HepG2 (cell line): Measurements from ENCODE around the gene BOD1L1. TPM values are rescaled to one million over a fixed set of nuclear protein-coding genes. Genes with fewer than 3 reads are reported as not detected.

Source experiments
- ATAC-seq: fragments of 200-7000 bp; cut with Tn5 transposase; 3 replicates; pipeline ENCODE4 v1.9.1; 2020; ENCODE audit warnings: mild to moderate bottlenecking, moderate library complexity
- BruUV-seq: library from RNA; stranded (reverse); fragments of 400-500 nt; replicated peaks from 2 replicates; lab custom pipeline; 2021; lab: Mats Ljungman, UMichigan
- CTCF ChIA-PET: fragments of 300-600 bp; formaldehyde crosslinking; extraction: SDS; loops from one replicate; lab custom pipeline; 2021; ENCODE audit warnings: low total read pairs, inconsistent platforms, low intra/inter-chr PET ratio; lab: Yijun Ruan, JAX
- POLR2A ChIA-PET: fragments of 350-600 bp; sonication (Branson Sonifier 250); formaldehyde crosslinking; loops from one replicate; lab custom pipeline; 2020; ENCODE audit warnings: antibody characterized with exemption, inconsistent platforms; lab: Yijun Ruan, JAX
- DNase-seq: peaks from one replicate; pipeline ENCODE4 v3.0.0-alpha.2; 2015; ENCODE audit warnings: low spot score
- FAIRE-seq: peaks from 3 replicates; lab custom pipeline; 2011; peaks lifted over from hg19 to GRCh38; lab: Jason Lieb, UNC
- H2AFZ ChIP-seq: one replicate; pipeline ENCODE4 v1.6.1; 2011; ENCODE audit warnings: low read length, inconsistent platforms
- H3K27ac ChIP-seq: fragments of 300-600 bp; 3 replicates; pipeline ENCODE4 v1.8.0; 2011; ENCODE audit warnings: mixed run types, mild to moderate bottlenecking, mixed read lengths, low read length, inconsistent platforms; ENCODE audit not compliant: insufficient read depth; ENCODE audit errors: extremely low read length
- H3K27me3 ChIP-seq, 2 experiments: fragments of 200-600 bp in 1 of 2; 2 replicates in 1 of 2; 3 replicates in 1 of 2; pipeline versions ENCODE4 v1.6.0 to v1.8.0; 2011; ENCODE audit warnings: low read length in 2 of 2, mild to moderate bottlenecking in 2 of 2, moderate library complexity in 2 of 2, inconsistent platforms in 1 of 2; ENCODE audit not compliant: insufficient read depth in 2 of 2, control insufficient read depth in 1 of 2
- H3K36me3 ChIP-seq, 2 experiments: fragments of 200-600 bp in 1 of 2; replicated peaks in 1 of 2; 2 replicates in 1 of 2; 3 replicates in 1 of 2; pipeline versions ENCODE4 v1.5.1 to v1.8.0; 2011; ENCODE audit warnings: low read length in 2 of 2, inconsistent platforms in 1 of 2; ENCODE audit not compliant: insufficient read depth in 2 of 2, control insufficient read depth in 1 of 2
- H3K4me1 ChIP-seq: 2 replicates; pipeline ENCODE4 v1.5.1; 2012; ENCODE audit warnings: low read length, inconsistent platforms; ENCODE audit not compliant: insufficient read depth
- H3K4me2 ChIP-seq: 2 replicates; pipeline ENCODE4 v1.6.0; 2011; ENCODE audit warnings: low read depth, low read length, inconsistent platforms
- H3K4me3 ChIP-seq, 3 experiments: fragments of 200-600 bp in 1 of 3; sonication (generic), shearing (Covaris generic) in 1 of 3; replicated peaks in 1 of 3; 2 replicates each; pipeline ENCODE4 v1.5.1; 2011 to 2016; ENCODE audit warnings: low read length in 3 of 3, inconsistent platforms in 2 of 3, low read depth in 2 of 3, mild to moderate bottlenecking in 2 of 3, control low read depth in 1 of 3, mixed read lengths in 1 of 3; ENCODE audit not compliant: insufficient read depth in 1 of 3
- H3K79me2 ChIP-seq: one replicate; pipeline ENCODE4 v1.6.1; 2011; ENCODE audit warnings: low read length, inconsistent platforms; ENCODE audit not compliant: insufficient read depth
- H3K9ac ChIP-seq: 2 replicates; pipeline ENCODE4 v1.6.0; 2011; ENCODE audit warnings: mild to moderate bottlenecking, low read depth, low read length, inconsistent platforms; ENCODE audit not compliant: insufficient read depth
- H3K9me3 ChIP-seq: 2 replicates; pipeline ENCODE4 v1.5.1; 2012; ENCODE audit warnings: mild to moderate bottlenecking, low read length
- H4K20me1 ChIP-seq: 2 replicates; pipeline ENCODE4 v1.6.0; 2011; ENCODE audit warnings: inconsistent platforms, mild to moderate bottlenecking, low read length, moderate library complexity; ENCODE audit not compliant: insufficient read depth
- ASH2L ChIP-seq: fragments of 300-600, 200-600 bp; sonication (generic); IDR thresholded peaks from 2 replicates; pipeline ENCODE4 v1.7.0; 2017; ENCODE audit warnings: low read depth, mild to moderate bottlenecking, moderate library complexity, mixed read lengths, low read length; ENCODE audit not compliant: insufficient read length
- REXO4 ChIP-seq: sonication (generic); formaldehyde crosslinking; IDR thresholded peaks from 2 replicates; pipeline ENCODE4 v1.8.0; 2022; ENCODE audit warnings: missing genetic modification reagents, mild to moderate bottlenecking, borderline replicate concordance
- SIN3A ChIP-seq: IDR thresholded peaks from 2 replicates; pipeline ENCODE4 v1.6.1; 2011; ENCODE audit warnings: low read depth, mild to moderate bottlenecking, control low read depth, low read length, borderline replicate concordance
- STAT5B ChIP-seq: sonication (generic); formaldehyde crosslinking; IDR thresholded peaks from 2 replicates; pipeline ENCODE4 v1.4.0; 2020; ENCODE audit warnings: missing genetic modification reagents
- THYN1 ChIP-seq: sonication (generic); formaldehyde crosslinking; IDR thresholded peaks from 2 replicates; pipeline ENCODE4 v1.8.1; 2023; ENCODE audit warnings: low read depth, mild to moderate bottlenecking, moderate library complexity, missing genetic modification reagents, borderline replicate concordance
- TSC22D2 ChIP-seq: sonication (generic); formaldehyde crosslinking; IDR thresholded peaks from 2 replicates; pipeline ENCODE4 v1.5.1; 2020; ENCODE audit warnings: missing genetic modification reagents, mild to moderate bottlenecking, borderline replicate concordance
- ZMYM3 ChIP-seq: sonication (generic); formaldehyde crosslinking; IDR thresholded peaks from 2 replicates; pipeline ENCODE4 v1.5.1; 2020; ENCODE audit warnings: mild to moderate bottlenecking, missing genetic modification reagents
- ZNF205 ChIP-seq: IDR thresholded peaks from 2 replicates; pipeline ENCODE4 v1.6.1; 2018; ENCODE audit warnings: missing biosample characterization, missing genetic modification reagents
- ZNF232 ChIP-seq: sonication (generic); formaldehyde crosslinking; IDR thresholded peaks from 2 replicates; pipeline ENCODE4 v1.4.0; 2020; ENCODE audit warnings: missing genetic modification reagents, borderline replicate concordance
- ZNF629 ChIP-seq: sonication (generic); formaldehyde crosslinking; conservative IDR thresholded peaks from 2 replicates; pipeline ENCODE4 v1.5.0; 2020; ENCODE audit warnings: missing genetic modification reagents
- WGBS: methylation state at CpG from one replicate; pipeline ENCODE4 v1.1.6; 2017; ENCODE audit warnings: low lambda C conversion rate; 5-methylcytosine and 5-hydroxymethylcytosine counted together
- in situ Hi-C: cut with HindIII; loops from 2 replicates; pipeline ENCODE4 v1.10.0; 2017; ENCODE audit warnings: low pct_unique_long_range_greater_than_20kb; ENCODE audit not compliant: extremely low pct_ligation_motif_present
- intact Hi-C: fragments of 100-400 bp; cut with micrococcal nuclease; formaldehyde crosslinking; loops from one replicate; pipeline ENCODE4 v1.10.0; 2022; ENCODE audit not compliant: unreplicated experiment
- polyA plus RNA-seq, 8 experiments: library from polyadenylated mRNA; depleted of rRNA in 3 of 8; stranded (reverse) in 7 of 8; unstranded in 1 of 8; fragments of >200 nt; fragmentation: Illumina TruSeq in 4 of 8; extraction: Trizol in 4 of 8; gene quantifications; 2 replicates each; pipeline versions ENCODE4 v1.2.1 to v1.2.3, GENCODE V29; 2011 to 2016; ENCODE audit warnings: low read depth in 4 of 8, missing spikeins in 1 of 8, mixed read lengths in 1 of 8; ENCODE audit not compliant: insufficient read depth in 1 of 8
- total RNA-seq, 5 experiments: library from RNA; depleted of rRNA; stranded (reverse); fragments of >200 nt; fragmentation: Illumina TruSeq; extraction: Trizol; gene quantifications; 2 replicates each; pipeline ENCODE4 v1.2.3, GENCODE V29; 2016; ENCODE audit warnings: low read depth in 1 of 5
- TF ChIP-seq, protein P1 (sequence below): IDR thresholded peaks from 2 replicates; pipeline ENCODE4 v1.6.1; 2016; ENCODE audit warnings: control low read depth

BOD1L1 gene
- total and polyA plus RNA-seq, 2 of the 13 experiments (the other 11 are each of a cell fraction or from before 2014, with no cell fraction given) = 11.7 to 17.9 TPM

DNA sequence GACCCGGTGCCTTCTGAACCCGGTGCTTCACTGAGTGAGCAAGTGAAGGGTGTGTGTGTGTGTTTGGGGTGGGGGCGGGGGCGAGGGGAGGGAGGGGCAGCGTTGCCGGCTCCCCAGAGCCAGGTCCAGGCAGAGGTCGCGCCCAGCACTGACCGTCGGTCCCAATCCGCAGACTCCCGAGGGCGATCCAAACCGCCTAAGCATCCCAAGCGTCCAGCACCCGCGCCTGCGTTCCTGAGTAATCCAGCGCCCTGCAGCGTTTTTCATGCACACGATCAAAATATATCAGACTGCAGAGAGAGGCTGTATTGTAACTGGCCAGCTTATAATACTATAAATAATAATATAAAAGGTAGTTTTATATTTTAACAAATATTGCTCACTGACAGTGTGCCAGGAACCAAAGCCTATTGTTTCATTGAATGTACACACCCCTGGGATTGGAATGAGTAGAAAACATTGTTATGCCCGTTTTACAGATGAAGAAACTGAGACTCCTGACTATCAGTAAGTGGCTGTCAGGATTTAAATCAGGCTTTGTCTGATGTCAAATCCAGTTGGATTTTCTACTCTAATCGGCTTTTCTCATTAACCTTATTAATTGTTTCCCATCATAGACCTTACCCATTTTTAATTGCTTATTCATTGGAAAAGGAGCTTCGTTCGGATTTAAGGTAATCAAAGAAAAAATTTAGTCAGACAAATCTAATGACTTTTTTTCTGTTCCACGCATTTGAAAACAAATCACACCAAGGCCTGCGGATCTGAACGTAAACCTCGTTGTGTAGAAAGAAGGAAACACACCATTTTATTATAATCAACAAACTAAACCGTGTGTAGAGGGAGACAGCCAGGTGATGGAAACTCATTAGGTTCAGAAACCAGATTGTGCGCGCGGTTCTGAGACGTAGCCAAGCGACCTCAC is 79.2 kb downstream of the BOD1L1 start:
- 22% methylated on average over 22 of the region's 35 CpGs for WGBS
- Histone ChIP-seq H2AFZ (no peak overlapping the region), H3K27me3 (peaks cover 2 to 12% of the 10 kb centered on the region in 2 experiments; a peak in 4 of 5 replicates), H3K4me3 (peak overlapping the region; percentile 41 to 80 (median 50); a peak in 5 of 6 replicates), H3K4me2 (peak overlapping the region; percentile 91), H3K27ac (no peak overlapping the region), H3K4me1 (peaks cover 28% of the 10 kb centered on the region), H4K20me1 (no peaks in the 10 kb centered on the region), H3K36me3 (no peaks in the 10 kb centered on the region), H3K79me2 (no peaks in the 10 kb centered on the region), H3K9me3 (no peaks in the 10 kb centered on the region), H3K9ac (no peak overlapping the region)
- intact Hi-C loops (loop anchor here (2.0 to 10.0 kb wide), 5 partner anchors 66 to 870 kb away; partner anchors contain the start of gene RAB28), in situ Hi-C loops (loop anchor here (5.0 kb wide), 2 partner anchors 696 to 821 kb away; no protein-coding TSS in a partner anchor)
- DNase-seq (no peak), FAIRE-seq (no peak), ATAC-seq (no peak)
- peak; percentile 93 for TF ChIP-seq ZNF629 (CRISPR knock-in tag)
- TF ChIP-seq ZNF205 (CRISPR knock-in tag) = 0 out of 2 replicates have a peak, but pooled peaks have one; percentile 28
- TF ChIP-seq ASH2L = no peak
- no TSS peak for BruUV-seq
- ChIA-PET POLR2A (no interaction called here), CTCF (interaction anchor here (0.9 to 2.5 kb wide), 6 partner anchors 299 to 869 kb away, joined by 3 to 26 read pairs (median 10); no protein-coding TSS in a partner anchor)

DNA sequence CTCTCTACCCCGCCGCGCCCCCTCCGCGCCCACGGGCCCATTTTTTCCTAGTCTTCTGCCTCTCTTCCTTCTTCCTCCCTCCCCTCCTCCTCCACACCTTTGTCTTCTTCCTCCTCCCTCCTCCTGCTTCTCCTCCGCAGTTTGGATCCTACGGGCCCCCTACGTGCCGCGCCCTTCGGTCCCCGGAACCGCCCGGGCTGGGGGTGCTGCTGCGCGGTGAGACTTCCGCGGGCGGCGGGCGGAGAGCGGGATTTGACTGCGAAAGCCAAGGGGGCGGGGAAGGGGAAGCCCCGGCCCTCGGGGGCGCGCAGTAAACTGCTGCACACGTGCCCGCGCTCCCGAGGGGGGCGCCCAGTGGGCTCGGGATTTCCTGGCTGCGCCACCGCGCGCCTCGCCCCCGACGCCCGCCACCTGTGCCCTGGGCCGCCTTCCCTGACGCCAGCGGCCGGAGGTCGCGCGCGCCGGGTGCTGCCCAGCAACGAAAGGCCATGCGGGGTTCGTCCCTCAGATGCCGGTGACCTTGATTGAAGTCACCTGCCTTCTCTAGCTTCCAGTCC is 80.0 kb downstream of the BOD1L1 start:
- H3K79me2 ChIP-seq = no peaks in the 10 kb centered on the region
- H3K4me3 ChIP-seq = peak overlapping the region; percentile 41 to 54 (median 50); a peak in 4 of 6 replicates
- peaks cover 2 to 12% of the 10 kb centered on the region in 2 experiments; a peak in 4 of 5 replicates for H3K27me3 ChIP-seq
- ChIA-PET POLR2A (no interaction called here), CTCF (interaction anchor here (2.3 to 2.5 kb wide), 2 partner anchors 695 to 818 kb away, joined by 19 to 26 read pairs; no protein-coding TSS in a partner anchor)
- no peaks in the 10 kb centered on the region for H4K20me1 ChIP-seq
- no peak overlapping the region for H3K9ac ChIP-seq
- H3K9me3 ChIP-seq = no peaks in the 10 kb centered on the region
- no peak for FAIRE-seq
- intact Hi-C loops (loop anchor here (2.0 to 10.0 kb wide), 5 partner anchors 65 to 869 kb away; partner anchors contain the start of gene RAB28), in situ Hi-C loops (loop anchor here (5.0 kb wide), 2 partner anchors 695 to 820 kb away; no protein-coding TSS in a partner anchor)
- no peak for DNase-seq
- WGBS = 53% methylated on average over 47 of the region's 56 CpGs
- no peak for ATAC-seq
- H3K4me2 ChIP-seq = peak overlapping the region; percentile 53
- no peaks in the 10 kb centered on the region for H3K36me3 ChIP-seq
- H3K27ac ChIP-seq = no peak overlapping the region
- H2AFZ ChIP-seq = no peak overlapping the region
- H3K4me1 ChIP-seq = peaks cover 28% of the 10 kb centered on the region
- BruUV-seq = no TSS peak
- TF ChIP-seq REXO4 (CRISPR knock-in tag) (no peak), ZMYM3 (no peak), TSC22D2 (CRISPR knock-in tag) (no peak), THYN1 (CRISPR knock-in tag) (no peak), ZNF232 (CRISPR knock-in tag) (no peak), STAT5B (CRISPR knock-in tag) (no peak), SIN3A (0 out of 2 replicates have a peak, but pooled peaks have one; percentile 21)
- TF ChIP-seq, protein P1, sequence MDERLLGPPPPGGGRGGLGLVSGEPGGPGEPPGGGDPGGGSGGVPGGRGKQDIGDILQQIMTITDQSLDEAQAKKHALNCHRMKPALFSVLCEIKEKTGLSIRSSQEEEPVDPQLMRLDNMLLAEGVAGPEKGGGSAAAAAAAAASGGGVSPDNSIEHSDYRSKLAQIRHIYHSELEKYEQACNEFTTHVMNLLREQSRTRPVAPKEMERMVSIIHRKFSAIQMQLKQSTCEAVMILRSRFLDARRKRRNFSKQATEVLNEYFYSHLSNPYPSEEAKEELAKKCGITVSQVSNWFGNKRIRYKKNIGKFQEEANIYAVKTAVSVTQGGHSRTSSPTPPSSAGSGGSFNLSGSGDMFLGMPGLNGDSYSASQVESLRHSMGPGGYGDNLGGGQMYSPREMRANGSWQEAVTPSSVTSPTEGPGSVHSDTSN = no peak
